Measurements from ENCODE around the gene USP31. TPM values are rescaled to one million over a fixed set of nuclear protein-coding genes. Genes with fewer than 3 reads are reported as not detected.

The USP31 gene
- total and polyA plus RNA-seq, 2 of the 8 experiments (the other 6 are each of a cell fraction or from before 2014, with no cell fraction given), result 6.7 to 19.0 TPM

- TF ChIP-seq, protein P1, sequence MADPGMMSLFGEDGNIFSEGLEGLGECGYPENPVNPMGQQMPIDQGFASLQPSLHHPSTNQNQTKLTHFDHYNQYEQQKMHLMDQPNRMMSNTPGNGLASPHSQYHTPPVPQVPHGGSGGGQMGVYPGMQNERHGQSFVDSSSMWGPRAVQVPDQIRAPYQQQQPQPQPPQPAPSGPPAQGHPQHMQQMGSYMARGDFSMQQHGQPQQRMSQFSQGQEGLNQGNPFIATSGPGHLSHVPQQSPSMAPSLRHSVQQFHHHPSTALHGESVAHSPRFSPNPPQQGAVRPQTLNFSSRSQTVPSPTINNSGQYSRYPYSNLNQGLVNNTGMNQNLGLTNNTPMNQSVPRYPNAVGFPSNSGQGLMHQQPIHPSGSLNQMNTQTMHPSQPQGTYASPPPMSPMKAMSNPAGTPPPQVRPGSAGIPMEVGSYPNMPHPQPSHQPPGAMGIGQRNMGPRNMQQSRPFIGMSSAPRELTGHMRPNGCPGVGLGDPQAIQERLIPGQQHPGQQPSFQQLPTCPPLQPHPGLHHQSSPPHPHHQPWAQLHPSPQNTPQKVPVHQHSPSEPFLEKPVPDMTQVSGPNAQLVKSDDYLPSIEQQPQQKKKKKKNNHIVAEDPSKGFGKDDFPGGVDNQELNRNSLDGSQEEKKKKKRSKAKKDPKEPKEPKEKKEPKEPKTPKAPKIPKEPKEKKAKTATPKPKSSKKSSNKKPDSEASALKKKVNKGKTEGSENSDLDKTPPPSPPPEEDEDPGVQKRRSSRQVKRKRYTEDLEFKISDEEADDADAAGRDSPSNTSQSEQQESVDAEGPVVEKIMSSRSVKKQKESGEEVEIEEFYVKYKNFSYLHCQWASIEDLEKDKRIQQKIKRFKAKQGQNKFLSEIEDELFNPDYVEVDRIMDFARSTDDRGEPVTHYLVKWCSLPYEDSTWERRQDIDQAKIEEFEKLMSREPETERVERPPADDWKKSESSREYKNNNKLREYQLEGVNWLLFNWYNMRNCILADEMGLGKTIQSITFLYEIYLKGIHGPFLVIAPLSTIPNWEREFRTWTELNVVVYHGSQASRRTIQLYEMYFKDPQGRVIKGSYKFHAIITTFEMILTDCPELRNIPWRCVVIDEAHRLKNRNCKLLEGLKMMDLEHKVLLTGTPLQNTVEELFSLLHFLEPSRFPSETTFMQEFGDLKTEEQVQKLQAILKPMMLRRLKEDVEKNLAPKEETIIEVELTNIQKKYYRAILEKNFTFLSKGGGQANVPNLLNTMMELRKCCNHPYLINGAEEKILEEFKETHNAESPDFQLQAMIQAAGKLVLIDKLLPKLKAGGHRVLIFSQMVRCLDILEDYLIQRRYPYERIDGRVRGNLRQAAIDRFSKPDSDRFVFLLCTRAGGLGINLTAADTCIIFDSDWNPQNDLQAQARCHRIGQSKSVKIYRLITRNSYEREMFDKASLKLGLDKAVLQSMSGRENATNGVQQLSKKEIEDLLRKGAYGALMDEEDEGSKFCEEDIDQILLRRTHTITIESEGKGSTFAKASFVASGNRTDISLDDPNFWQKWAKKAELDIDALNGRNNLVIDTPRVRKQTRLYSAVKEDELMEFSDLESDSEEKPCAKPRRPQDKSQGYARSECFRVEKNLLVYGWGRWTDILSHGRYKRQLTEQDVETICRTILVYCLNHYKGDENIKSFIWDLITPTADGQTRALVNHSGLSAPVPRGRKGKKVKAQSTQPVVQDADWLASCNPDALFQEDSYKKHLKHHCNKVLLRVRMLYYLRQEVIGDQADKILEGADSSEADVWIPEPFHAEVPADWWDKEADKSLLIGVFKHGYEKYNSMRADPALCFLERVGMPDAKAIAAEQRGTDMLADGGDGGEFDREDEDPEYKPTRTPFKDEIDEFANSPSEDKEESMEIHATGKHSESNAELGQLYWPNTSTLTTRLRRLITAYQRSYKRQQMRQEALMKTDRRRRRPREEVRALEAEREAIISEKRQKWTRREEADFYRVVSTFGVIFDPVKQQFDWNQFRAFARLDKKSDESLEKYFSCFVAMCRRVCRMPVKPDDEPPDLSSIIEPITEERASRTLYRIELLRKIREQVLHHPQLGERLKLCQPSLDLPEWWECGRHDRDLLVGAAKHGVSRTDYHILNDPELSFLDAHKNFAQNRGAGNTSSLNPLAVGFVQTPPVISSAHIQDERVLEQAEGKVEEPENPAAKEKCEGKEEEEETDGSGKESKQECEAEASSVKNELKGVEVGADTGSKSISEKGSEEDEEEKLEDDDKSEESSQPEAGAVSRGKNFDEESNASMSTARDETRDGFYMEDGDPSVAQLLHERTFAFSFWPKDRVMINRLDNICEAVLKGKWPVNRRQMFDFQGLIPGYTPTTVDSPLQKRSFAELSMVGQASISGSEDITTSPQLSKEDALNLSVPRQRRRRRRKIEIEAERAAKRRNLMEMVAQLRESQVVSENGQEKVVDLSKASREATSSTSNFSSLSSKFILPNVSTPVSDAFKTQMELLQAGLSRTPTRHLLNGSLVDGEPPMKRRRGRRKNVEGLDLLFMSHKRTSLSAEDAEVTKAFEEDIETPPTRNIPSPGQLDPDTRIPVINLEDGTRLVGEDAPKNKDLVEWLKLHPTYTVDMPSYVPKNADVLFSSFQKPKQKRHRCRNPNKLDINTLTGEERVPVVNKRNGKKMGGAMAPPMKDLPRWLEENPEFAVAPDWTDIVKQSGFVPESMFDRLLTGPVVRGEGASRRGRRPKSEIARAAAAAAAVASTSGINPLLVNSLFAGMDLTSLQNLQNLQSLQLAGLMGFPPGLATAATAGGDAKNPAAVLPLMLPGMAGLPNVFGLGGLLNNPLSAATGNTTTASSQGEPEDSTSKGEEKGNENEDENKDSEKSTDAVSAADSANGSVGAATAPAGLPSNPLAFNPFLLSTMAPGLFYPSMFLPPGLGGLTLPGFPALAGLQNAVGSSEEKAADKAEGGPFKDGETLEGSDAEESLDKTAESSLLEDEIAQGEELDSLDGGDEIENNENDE (IDR thresholded peaks at IDR 0.05; ENCODE audit: insufficient replicate concordance, low read length), result no peak
- no peak for TF ChIP-seq SRF (IDR thresholded peaks at IDR 0.05; ENCODE audit: low read depth, low read length)
- TF ChIP-seq POLR2A (IDR thresholded peaks at IDR 0.05; ENCODE audit: control extremely low read depth in 1 of 2, low read depth in 2 of 2, low read length in 2 of 2), result no peak
- TF ChIP-seq SP1 (IDR thresholded peaks at IDR 0.05; ENCODE audit: low read depth, low read length), result no peak
- TF ChIP-seq GABPA (IDR thresholded peaks at IDR 0.05; ENCODE audit: borderline replicate concordance, insufficient read depth, low read length), result no peak
- no peak for TF ChIP-seq EGR1 (IDR thresholded peaks at IDR 0.05; ENCODE audit: borderline replicate concordance, low read depth, low read length)
- TF ChIP-seq KDM1A (IDR thresholded peaks at IDR 0.05; ENCODE audit: borderline replicate concordance, low read length), result no peak
- no peak for TF ChIP-seq BACH1 (IDR thresholded peaks at IDR 0.05; ENCODE audit: low read length)
- TF ChIP-seq RXRA (IDR thresholded peaks at IDR 0.05; ENCODE audit: insufficient read depth, low read depth, low read length), result no peak
- no peak for TF ChIP-seq JUND (IDR thresholded peaks at IDR 0.05; ENCODE audit: low read length)
- TF ChIP-seq, protein P2, sequence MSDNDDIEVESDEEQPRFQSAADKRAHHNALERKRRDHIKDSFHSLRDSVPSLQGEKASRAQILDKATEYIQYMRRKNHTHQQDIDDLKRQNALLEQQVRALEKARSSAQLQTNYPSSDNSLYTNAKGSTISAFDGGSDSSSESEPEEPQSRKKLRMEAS (IDR thresholded peaks at IDR 0.05), result no peak
These were observed 76.3 kb downstream of the USP31 start (continued) for GRCh38 chr16:23072769-23073549.
